ENCODE data around the gene RBP5. TPM values are rescaled to one million over a fixed set of nuclear protein-coding genes. Genes with fewer than 3 reads are reported as not detected.

Gene RBP5
- total and polyA plus RNA-seq, 4 donors = 12.9 to 108 (median 63.6) TPM

GRCh38 chr12:7134396-7135166 is 5.9 kb upstream of the RBP5 start:
- WGBS = 87% methylated on average over 12 of the region's 12 CpGs
- TF ChIP-seq YY1 (IDR thresholded peaks at IDR 0.05) = no peak
- no peak for TF ChIP-seq EGR1 (IDR thresholded peaks at IDR 0.05; ENCODE audit: low read depth in 2 of 2)
- no peak for TF ChIP-seq SP1 (IDR thresholded peaks at IDR 0.05)
- TF ChIP-seq FOXA1 (IDR thresholded peaks at IDR 0.05) = no peak
- no peak for TF ChIP-seq HNF4A (conservative IDR thresholded peaks at IDR 0.05)
- no peak for TF ChIP-seq HNF4G (IDR thresholded peaks at IDR 0.05)
- no peak for TF ChIP-seq MAX (IDR thresholded peaks at IDR 0.05)
- no peak for TF ChIP-seq GABPA (IDR thresholded peaks at IDR 0.05 in 1 of 2, conservative IDR thresholded peaks at IDR 0.05 in 1 of 2)
- no peak for TF ChIP-seq ZBTB33 (IDR thresholded peaks at IDR 0.05)
- TF ChIP-seq REST (IDR thresholded peaks at IDR 0.05) = no peak
- TF ChIP-seq ATF3 (IDR thresholded peaks at IDR 0.05) = no peak
- TF ChIP-seq TAF1 (conservative IDR thresholded peaks at IDR 0.05) = no peak
- TF ChIP-seq CTCF (IDR thresholded peaks at IDR 0.05; ENCODE audit: low read depth, low read length, missing input control) = no peak
- Histone ChIP-seq H3K9me3 (ENCODE audit: control insufficient read depth in 4 of 4, low read length in 3 of 4) (no peaks in the 10 kb centered on the region), H3K9ac (ENCODE audit: low read depth in 1 of 2, low read length in 2 of 2) (no peak overlapping the region), H3K27me3 (ENCODE audit: control insufficient read depth in 4 of 4, insufficient read depth in 4 of 4, low read length in 3 of 4) (no peaks in the 10 kb centered on the region), H3K27ac (ENCODE audit: low read depth in 1 of 2, low read length in 2 of 2) (no peak overlapping the region), H3K4me1 (ENCODE audit: control insufficient read depth in 4 of 4, insufficient read depth in 4 of 4, low read length in 3 of 4) (peaks cover 0 to 19% (median 14%) of the 10 kb centered on the region in 4 donors), H3K36me3 (ENCODE audit: control insufficient read depth in 4 of 4, insufficient read depth in 3 of 4, low read depth in 1 of 4, low read length in 3 of 4) (peaks cover 9 to 56% (median 41%) of the 10 kb centered on the region in 4 donors), H3K4me3 (ENCODE audit: low read depth in 1 of 3, low read length in 3 of 3) (no peak overlapping the region)
- no peak for DNase-seq (ENCODE audit: low spot score)

- DNase-seq (ENCODE audit: low spot score) = no peak
- H3K27ac ChIP-seq (ENCODE audit: low read depth in 1 of 2, low read length in 2 of 2) = no peak overlapping the region
- peaks cover 0 to 27% (median 19%) of the 10 kb centered on the region in 4 donors for H3K4me1 ChIP-seq (ENCODE audit: control insufficient read depth in 4 of 4, insufficient read depth in 4 of 4, low read length in 3 of 4)
- 41% methylated on average over 7 of the region's 7 CpGs for WGBS
- H3K36me3 ChIP-seq (ENCODE audit: control insufficient read depth in 4 of 4, insufficient read depth in 3 of 4, low read depth in 1 of 4, low read length in 3 of 4) = peaks cover under 1 to 30% (median 27%) of the 10 kb centered on the region in 4 donors
- H3K9ac ChIP-seq (ENCODE audit: low read depth in 1 of 2, low read length in 2 of 2) = no peak overlapping the region
- no peaks in the 10 kb centered on the region for H3K27me3 ChIP-seq (ENCODE audit: control insufficient read depth in 4 of 4, insufficient read depth in 4 of 4, low read length in 3 of 4)
- no peak for TF ChIP-seq JUND (IDR thresholded peaks at IDR 0.05)
- TF ChIP-seq EGR1 (IDR thresholded peaks at IDR 0.05; ENCODE audit: low read depth in 2 of 2) = no peak
- no peak for TF ChIP-seq NR2F2 (IDR thresholded peaks at IDR 0.05)
- no peak for TF ChIP-seq TAF1 (conservative IDR thresholded peaks at IDR 0.05)
- no peak for TF ChIP-seq ATF3 (IDR thresholded peaks at IDR 0.05)
- TF ChIP-seq CTCF (IDR thresholded peaks at IDR 0.05; ENCODE audit: low read depth, low read length, missing input control) = no peak
- TF ChIP-seq SP1 (IDR thresholded peaks at IDR 0.05) = no peak
- no peak for TF ChIP-seq HNF4G (IDR thresholded peaks at IDR 0.05)
- no peak for TF ChIP-seq RXRA (IDR thresholded peaks at IDR 0.05)
- H3K4me3 ChIP-seq (ENCODE audit: low read depth in 1 of 3, low read length in 3 of 3) = peak overlapping the region; percentile 57 to 77 (median 74)
- H3K9me3 ChIP-seq (ENCODE audit: control insufficient read depth in 4 of 4, low read length in 3 of 4) = no peaks in the 10 kb centered on the region
Measured at GRCh38 chr12:7131502-7131866, 2.8 kb upstream of the RBP5 start.

All from liver (tissue), 9 donors.